GM19468 (cell line): ENCODE measurements around the gene CCDC182.

ENCODE experiments used
- ATAC-seq: cut with Tn5 transposase; IDR thresholded peaks from one replicate; pipeline ENCODE4 v1.9.1; 2021; ENCODE audit warnings: mild to moderate bottlenecking, moderate library complexity, moderate number of reproducible peaks; ENCODE audit not compliant: unreplicated experiment; ENCODE audit errors: extremely low read depth

CCDC182 gene

GRCh38 chr17:57732062-57732461 lies 13.0 kb downstream of the CCDC182 start:
- no peak for ATAC-seq

- no peak for ATAC-seq
These were observed 14.9 kb downstream of the CCDC182 start for GRCh38 chr17:57730026-57730701.

GRCh38 chr17:57727630-57728175 lies 17.4 kb downstream of the CCDC182 start:
- no peak for ATAC-seq

GRCh38 chr17:57726838-57727237 lies 18.3 kb downstream of the CCDC182 start:
- no peak for ATAC-seq

- ATAC-seq: no peak
These were observed 18.8 kb downstream of the CCDC182 start for GRCh38 chr17:57726213-57726790.

- no peak for ATAC-seq
These were observed 20.4 kb downstream of the CCDC182 start for GRCh38 chr17:57724729-57725125.

GRCh38 chr17:57724026-57724728 lies 20.9 kb downstream of the CCDC182 start:
- ATAC-seq: peak; percentile 83

GRCh38 chr17:57723427-57724025 lies 21.6 kb downstream of the CCDC182 start:
- ATAC-seq: no peak

GRCh38 chr17:57722704-57723043 lies 22.4 kb downstream of the CCDC182 start:
- no peak for ATAC-seq

- ATAC-seq: no peak
These were observed 23.0 kb downstream of the CCDC182 start for GRCh38 chr17:57721967-57722703.

- ATAC-seq: no peak
These were observed 24.6 kb downstream of the CCDC182 start for GRCh38 chr17:57720386-57721035.

- no peak for ATAC-seq
These were observed 26.2 kb downstream of the CCDC182 start for GRCh38 chr17:57718878-57719277.

GRCh38 chr17:57715981-57716380 lies 29.1 kb downstream of the CCDC182 start:
- ATAC-seq: no peak

- ATAC-seq: no peak
These were observed 30.4 kb downstream of the CCDC182 start for GRCh38 chr17:57714665-57715180.

GRCh38 chr17:57713140-57713539 lies 32.0 kb downstream of the CCDC182 start:
- ATAC-seq: no peak

- no peak for ATAC-seq
These were observed 36.7 kb downstream of the CCDC182 start for GRCh38 chr17:57708410-57708809.

GRCh38 chr17:57707892-57708291 lies 37.2 kb downstream of the CCDC182 start:
- ATAC-seq: no peak

- no peak for ATAC-seq
These were observed 38.3 kb downstream of the CCDC182 start for GRCh38 chr17:57706761-57707160.

- ATAC-seq: no peak
These were observed 39.0 kb downstream of the CCDC182 start for GRCh38 chr17:57705921-57706695.
